Measurements from ENCODE around the gene CPEB4.

GRCh38 chr5:173893192-173893561, 5.0 kb downstream of the CPEB4 start:
- TF ChIP-seq CTCF (IDR thresholded peaks at IDR 0.05) = no peak
- no peak for TF ChIP-seq POLR2AphosphoS5 (IDR thresholded peaks at IDR 0.05)
- TF ChIP-seq EP300 (IDR thresholded peaks at IDR 0.05) = no peak
- no peak for TF ChIP-seq POLR2A (IDR thresholded peaks at IDR 0.05)
